HepG2 (cell line): ENCODE data around the gene SLC41A3. TPM values are rescaled to one million over a fixed set of nuclear protein-coding genes. Genes with fewer than 3 reads are reported as not detected.

Experiments used
- ATAC-seq: fragments of 200-7000 bp; cut with Tn5 transposase; 3 replicates; pipeline ENCODE4 v1.9.1; 2020; ENCODE audit warnings: mild to moderate bottlenecking, moderate library complexity
- BruUV-seq: library from RNA; stranded (reverse); fragments of 400-500 nt; replicated peaks from 2 replicates; lab custom pipeline; 2021; lab: Mats Ljungman, UMichigan
- CTCF ChIA-PET: fragments of 300-600 bp; formaldehyde crosslinking; extraction: SDS; loops from one replicate; lab custom pipeline; 2021; ENCODE audit warnings: low total read pairs, inconsistent platforms, low intra/inter-chr PET ratio; lab: Yijun Ruan, JAX
- POLR2A ChIA-PET: fragments of 350-600 bp; sonication (Branson Sonifier 250); formaldehyde crosslinking; loops from one replicate; lab custom pipeline; 2020; ENCODE audit warnings: antibody characterized with exemption, inconsistent platforms; lab: Yijun Ruan, JAX
- DNase-seq: peaks from one replicate; pipeline ENCODE4 v3.0.0-alpha.2; 2015; ENCODE audit warnings: low spot score
- FAIRE-seq: peaks from 3 replicates; lab custom pipeline; 2011; peaks lifted over from hg19 to GRCh38; lab: Jason Lieb, UNC
- H2AFZ ChIP-seq: one replicate; pipeline ENCODE4 v1.6.1; 2011; ENCODE audit warnings: low read length, inconsistent platforms
- H3K27ac ChIP-seq: fragments of 300-600 bp; 3 replicates; pipeline ENCODE4 v1.8.0; 2011; ENCODE audit warnings: mixed run types, mild to moderate bottlenecking, mixed read lengths, low read length, inconsistent platforms; ENCODE audit not compliant: insufficient read depth; ENCODE audit errors: extremely low read length
- H3K27me3 ChIP-seq, 2 experiments: fragments of 200-600 bp in 1 of 2; 2 replicates in 1 of 2; 3 replicates in 1 of 2; pipeline versions ENCODE4 v1.6.0 to v1.8.0; 2011; ENCODE audit warnings: low read length in 2 of 2, mild to moderate bottlenecking in 2 of 2, moderate library complexity in 2 of 2, inconsistent platforms in 1 of 2; ENCODE audit not compliant: insufficient read depth in 2 of 2, control insufficient read depth in 1 of 2
- H3K36me3 ChIP-seq, 2 experiments: fragments of 200-600 bp in 1 of 2; replicated peaks in 1 of 2; 2 replicates in 1 of 2; 3 replicates in 1 of 2; pipeline versions ENCODE4 v1.5.1 to v1.8.0; 2011; ENCODE audit warnings: low read length in 2 of 2, inconsistent platforms in 1 of 2; ENCODE audit not compliant: insufficient read depth in 2 of 2, control insufficient read depth in 1 of 2
- H3K4me1 ChIP-seq: 2 replicates; pipeline ENCODE4 v1.5.1; 2012; ENCODE audit warnings: low read length, inconsistent platforms; ENCODE audit not compliant: insufficient read depth
- H3K4me2 ChIP-seq: 2 replicates; pipeline ENCODE4 v1.6.0; 2011; ENCODE audit warnings: low read depth, low read length, inconsistent platforms
- H3K4me3 ChIP-seq, 3 experiments: fragments of 200-600 bp in 1 of 3; sonication (generic), shearing (Covaris generic) in 1 of 3; replicated peaks in 1 of 3; 2 replicates each; pipeline ENCODE4 v1.5.1; 2011 to 2016; ENCODE audit warnings: low read length in 3 of 3, inconsistent platforms in 2 of 3, low read depth in 2 of 3, mild to moderate bottlenecking in 2 of 3, control low read depth in 1 of 3, mixed read lengths in 1 of 3; ENCODE audit not compliant: insufficient read depth in 1 of 3
- H3K79me2 ChIP-seq: one replicate; pipeline ENCODE4 v1.6.1; 2011; ENCODE audit warnings: low read length, inconsistent platforms; ENCODE audit not compliant: insufficient read depth
- H3K9ac ChIP-seq: 2 replicates; pipeline ENCODE4 v1.6.0; 2011; ENCODE audit warnings: mild to moderate bottlenecking, low read depth, low read length, inconsistent platforms; ENCODE audit not compliant: insufficient read depth
- H3K9me3 ChIP-seq: 2 replicates; pipeline ENCODE4 v1.5.1; 2012; ENCODE audit warnings: mild to moderate bottlenecking, low read length
- H4K20me1 ChIP-seq: 2 replicates; pipeline ENCODE4 v1.6.0; 2011; ENCODE audit warnings: inconsistent platforms, mild to moderate bottlenecking, low read length, moderate library complexity; ENCODE audit not compliant: insufficient read depth
- ATF7 ChIP-seq, 2 experiments: fragments of 450-650 bp in 1 of 2; sonication (generic) in 1 of 2; formaldehyde crosslinking in 1 of 2; IDR thresholded peaks; 2 replicates each; pipeline versions ENCODE4 v1.4.0 to v1.6.1; 2016 to 2020; ENCODE audit warnings: antibody characterized with exemption in 1 of 2, mild to moderate bottlenecking in 1 of 2, missing genetic modification reagents in 1 of 2
- ATM ChIP-seq: fragments of 450-650 bp; IDR thresholded peaks from 2 replicates; pipeline ENCODE4 v1.7.1; 2017; ENCODE audit warnings: mild to moderate bottlenecking, borderline replicate concordance
- GTF2F1 ChIP-seq: fragments of 150-350 bp; IDR thresholded peaks from 2 replicates; pipeline ENCODE4 v1.6.1; 2014; ENCODE audit warnings: low read length
- HDAC2 ChIP-seq: sonication (generic); formaldehyde crosslinking; IDR thresholded peaks from 2 replicates; pipeline ENCODE4 v1.4.0; 2020; ENCODE audit warnings: missing genetic modification reagents
- HMGXB4 ChIP-seq, 2 experiments: sonication (generic) in 1 of 2; formaldehyde crosslinking in 1 of 2; IDR thresholded peaks; 2 replicates each; pipeline versions ENCODE4 v1.4.0 to v1.6.1; 2018 to 2020; ENCODE audit warnings: missing genetic modification reagents in 2 of 2, borderline replicate concordance in 1 of 2, low read depth in 1 of 2, mild to moderate bottlenecking in 1 of 2, missing biosample characterization in 1 of 2
- HNRNPL ChIP-seq: fragments of 200-400 bp; formaldehyde crosslinking; IDR thresholded peaks from 2 replicates; pipeline ENCODE4 v1.6.1; 2017; ENCODE audit warnings: mild to moderate bottlenecking, low read depth, low read length
- KLF15 ChIP-seq: sonication (generic); formaldehyde crosslinking; IDR thresholded peaks from 2 replicates; pipeline ENCODE4 v1.8.1; 2023; ENCODE audit warnings: borderline replicate concordance, mild to moderate bottlenecking, inconsistent platforms, missing genetic modification reagents, mixed read lengths
- MED1 ChIP-seq: sonication (generic); formaldehyde crosslinking; IDR thresholded peaks from 2 replicates; pipeline ENCODE4 v1.4.0; 2020; ENCODE audit warnings: missing genetic modification reagents
- SCMH1 ChIP-seq: sonication (generic); formaldehyde crosslinking; IDR thresholded peaks from 2 replicates; pipeline ENCODE4 v1.9.0; 2021; ENCODE audit warnings: missing genetic modification reagents, mild to moderate bottlenecking, borderline replicate concordance
- ZBTB38 ChIP-seq: sonication (generic); formaldehyde crosslinking; IDR thresholded peaks from 2 replicates; pipeline ENCODE4 v1.5.1; 2020; ENCODE audit warnings: mild to moderate bottlenecking, missing genetic modification reagents
- ZMYM3 ChIP-seq: sonication (generic); formaldehyde crosslinking; IDR thresholded peaks from 2 replicates; pipeline ENCODE4 v1.5.1; 2020; ENCODE audit warnings: mild to moderate bottlenecking, missing genetic modification reagents
- ZNF414 ChIP-seq: sonication (generic); formaldehyde crosslinking; IDR thresholded peaks from 2 replicates; pipeline ENCODE4 v1.5.0; 2020; ENCODE audit warnings: missing genetic modification reagents
- ZNF598 ChIP-seq: sonication (generic); formaldehyde crosslinking; IDR thresholded peaks from 2 replicates; pipeline ENCODE4 v1.5.1; 2020; ENCODE audit warnings: mild to moderate bottlenecking, missing genetic modification reagents, borderline replicate concordance
- WGBS: methylation state at CpG from one replicate; pipeline ENCODE4 v1.1.6; 2017; ENCODE audit warnings: low lambda C conversion rate; 5-methylcytosine and 5-hydroxymethylcytosine counted together
- in situ Hi-C: cut with HindIII; loops from 2 replicates; pipeline ENCODE4 v1.10.0; 2017; ENCODE audit warnings: low pct_unique_long_range_greater_than_20kb; ENCODE audit not compliant: extremely low pct_ligation_motif_present
- intact Hi-C: fragments of 100-400 bp; cut with micrococcal nuclease; formaldehyde crosslinking; loops from one replicate; pipeline ENCODE4 v1.10.0; 2022; ENCODE audit not compliant: unreplicated experiment
- polyA plus RNA-seq, 8 experiments: library from polyadenylated mRNA; depleted of rRNA in 3 of 8; stranded (reverse) in 7 of 8; unstranded in 1 of 8; fragments of >200 nt; fragmentation: Illumina TruSeq in 4 of 8; extraction: Trizol in 4 of 8; gene quantifications; 2 replicates each; pipeline versions ENCODE4 v1.2.1 to v1.2.3, GENCODE V29; 2011 to 2016; ENCODE audit warnings: low read depth in 4 of 8, missing spikeins in 1 of 8, mixed read lengths in 1 of 8; ENCODE audit not compliant: insufficient read depth in 1 of 8
- total RNA-seq, 5 experiments: library from RNA; depleted of rRNA; stranded (reverse); fragments of >200 nt; fragmentation: Illumina TruSeq; extraction: Trizol; gene quantifications; 2 replicates each; pipeline ENCODE4 v1.2.3, GENCODE V29; 2016; ENCODE audit warnings: low read depth in 1 of 5

SLC41A3 gene
- total and polyA plus RNA-seq, 2 of the 13 experiments (the other 11 are each of a cell fraction or from before 2014, with no cell fraction given), result 26.0 to 71.1 TPM

- no peak for TF ChIP-seq HMGXB4 (CRISPR knock-in tag; IDR thresholded peaks at IDR 0.05; ENCODE audit: borderline replicate concordance in 1 of 2, low read depth in 1 of 2)
- TF ChIP-seq ZMYM3, result no peak
- TF ChIP-seq GTF2F1, result no peak
- TF ChIP-seq MED1 (CRISPR knock-in tag), result no peak
- TF ChIP-seq ZNF598 (CRISPR knock-in tag), result no peak
- TF ChIP-seq ATM, result no peak
- TF ChIP-seq ATF7 (IDR thresholded peaks at IDR 0.05), result no peak
- no peak for TF ChIP-seq ATF7 (CRISPR knock-in tag; IDR thresholded peaks at IDR 0.05)
These were observed 24.7 kb upstream of the SLC41A3 start (continued) for GRCh38 chr3:126108676-126109050.

- DNase-seq, result no peak
- Histone ChIP-seq H3K9me3 (no peaks in the 10 kb centered on the region), H3K4me2 (no peak overlapping the region)
- CTCF ChIA-PET, result no interaction called here
- POLR2A ChIA-PET, result no interaction called here
- intact Hi-C loops, result no loop called here
- TF ChIP-seq HNRNPL (no peak), ZBTB38 (CRISPR knock-in tag) (no peak), KLF15 (CRISPR knock-in tag) (no peak), SCMH1 (CRISPR knock-in tag) (no peak), ZNF414 (no peak), HDAC2 (CRISPR knock-in tag) (no peak)
- TF ChIP-seq, all 625 proteins: peak for 0
- FAIRE-seq (no peak), ATAC-seq (no peak)
- WGBS, result 91% methylated on average over 8 of the region's 8 CpGs
- no peak overlapping the region for H2AFZ ChIP-seq
- no peak overlapping the region for H3K27ac ChIP-seq
- BruUV-seq, result no TSS peak
- no peaks in the 10 kb centered on the region for H3K27me3 ChIP-seq
- no peaks in the 10 kb centered on the region for H4K20me1 ChIP-seq
- in situ Hi-C loops, result no loop called here
- H3K36me3 ChIP-seq, result peaks cover 3 to 7% of the 10 kb centered on the region in 2 experiments; a peak in 3 of 5 replicates
- no peaks in the 10 kb centered on the region for H3K79me2 ChIP-seq
- no peaks in the 10 kb centered on the region for H3K4me1 ChIP-seq
- no peak overlapping the region for H3K4me3 ChIP-seq
- no peak overlapping the region for H3K9ac ChIP-seq
These were observed 24.2 kb upstream of the SLC41A3 start for GRCh38 chr3:126107957-126108675.
